IPS DF 6.9 (cell line): ENCODE data around the gene PAQR5.
"Not testable (repeated sequence)": the region's sequence is repeated elsewhere in the genome, so short reads cannot be mapped to it uniquely, and the experiment has no call there.

Source experiments
- DNase-seq: peaks from one replicate; pipeline ENCODE4 v3.0.0-alpha.2; 2013; ENCODE audit warnings: low read depth, low spot score
- H3K27ac ChIP-seq: one replicate; pipeline ENCODE4 v1.5.1; 2013; ENCODE audit warnings: low read length, control low read depth
- H3K27me3 ChIP-seq: 2 replicates; pipeline ENCODE4 v1.6.1; 2013; ENCODE audit warnings: mild to moderate bottlenecking, low read length; ENCODE audit not compliant: control insufficient read depth, insufficient read depth
- H3K36me3 ChIP-seq: 2 replicates; pipeline ENCODE4 v1.6.1; 2013; ENCODE audit warnings: low read length; ENCODE audit not compliant: control insufficient read depth, insufficient read depth
- H3K4me1 ChIP-seq: 2 replicates; pipeline ENCODE4 v1.6.1; 2013; ENCODE audit warnings: low read length; ENCODE audit not compliant: control insufficient read depth, insufficient read depth
- H3K4me3 ChIP-seq: 2 replicates; pipeline ENCODE4 v1.5.1; 2013; ENCODE audit warnings: mild to moderate bottlenecking, low read length
- H3K9me3 ChIP-seq: 2 replicates; pipeline ENCODE4 v1.6.1; 2013; ENCODE audit warnings: low read length, inconsistent platforms; ENCODE audit not compliant: control insufficient read depth, insufficient read depth
- WGBS: extraction: QIAGEN DNeasy Blood & Tissue Kit; methylation state at CpG from one replicate; pipeline ENCODE4 v1.1.7; 2013; ENCODE audit warnings: mixed read lengths, missing lambda C conversion rate; ENCODE audit not compliant: insufficient read length, insufficient coverage; 5-methylcytosine and 5-hydroxymethylcytosine counted together

Gene PAQR5

GRCh38 chr15:69443032-69443611 is 144.4 kb downstream of the PAQR5 start:
- H3K4me1 ChIP-seq, result no peaks in the 10 kb centered on the region
- no peak for DNase-seq
- H3K4me3 ChIP-seq, result no peak overlapping the region
- H3K36me3 ChIP-seq, result peaks cover 25% of the 10 kb centered on the region
- no peaks in the 10 kb centered on the region for H3K27me3 ChIP-seq
- H3K9me3 ChIP-seq, result no peaks in the 10 kb centered on the region; the same call in 1 of the 2 replicates
- no CpG with 5 or more reads among the region's 5 CpGs for WGBS
- H3K27ac ChIP-seq, result no peak overlapping the region

- Histone ChIP-seq H3K4me1 (no peaks in the 10 kb centered on the region), H3K27ac (no peak overlapping the region), H3K27me3 (no peaks in the 10 kb centered on the region), H3K36me3 (peaks cover 18% of the 10 kb centered on the region), H3K9me3 (no peaks in the 10 kb centered on the region; the same call in 1 of the 2 replicates), H3K4me3 (no peak overlapping the region)
- no peak for DNase-seq
- WGBS, result no CpG with 5 or more reads among the region's 7 CpGs
Observed at GRCh38 chr15:69444686-69445085, 146.0 kb downstream of the PAQR5 start.

- H3K36me3 ChIP-seq, result peaks cover 9% of the 10 kb centered on the region; the same call in 1 of the 2 replicates
Observed at GRCh38 chr15:69446953-69447352, 148.2 kb downstream of the PAQR5 start.

GRCh38 chr15:69450221-69450620 is 151.5 kb downstream of the PAQR5 start:
- H3K27ac ChIP-seq, DNase-seq, H3K9me3 ChIP-seq, H3K27me3 ChIP-seq, H3K4me1 ChIP-seq, H3K4me3 ChIP-seq: not testable (repeated sequence)
- H3K36me3 ChIP-seq, result peaks cover 14% of the 10 kb centered on the region; the same call in 1 of the 2 replicates
- no CpG with 5 or more reads among the region's 4 CpGs for WGBS

More at GRCh38 chr15:69446953-69447352, 148.2 kb downstream of the PAQR5 start:
- no peak overlapping the region for H3K27ac ChIP-seq
- DNase-seq, result no peak
- no peaks in the 10 kb centered on the region for H3K4me1 ChIP-seq
- H3K9me3 ChIP-seq, result no peaks in the 10 kb centered on the region
- WGBS, result no CpG with 5 or more reads among the region's 2 CpGs
- no peak overlapping the region for H3K4me3 ChIP-seq
- H3K27me3 ChIP-seq, result no peaks in the 10 kb centered on the region

- Histone ChIP-seq H3K27me3 (no peaks in the 10 kb centered on the region), H3K36me3 (peaks cover 20% of the 10 kb centered on the region; the same call in 1 of the 2 replicates), H3K27ac (no peak overlapping the region), H3K4me1 (no peaks in the 10 kb centered on the region), H3K9me3 (no peaks in the 10 kb centered on the region), H3K4me3 (no peak overlapping the region)
- WGBS, result no CpG with 5 or more reads among the region's 12 CpGs
- DNase-seq, result no peak
Observed at GRCh38 chr15:69450968-69451695, 152.4 kb downstream of the PAQR5 start.

GRCh38 chr15:69451951-69452691 is 153.4 kb downstream of the PAQR5 start:
- Histone ChIP-seq H3K27ac (no peak overlapping the region), H3K9me3 (no peaks in the 10 kb centered on the region), H3K4me1 (no peaks in the 10 kb centered on the region), H3K36me3 (peaks cover 17% of the 10 kb centered on the region; the same call in 1 of the 2 replicates), H3K4me3 (peak overlapping the region; percentile 85; the same call in 1 of the 2 replicates), H3K27me3 (no peaks in the 10 kb centered on the region)
- no peak for DNase-seq
- no CpG with 5 or more reads among the region's 32 CpGs for WGBS

GRCh38 chr15:69452692-69453521 is 154.2 kb downstream of the PAQR5 start, which contains the start of gene RPLP1:
RPLP1 (plus strand) TSS chr15:69452818; CDS start chr15:69452949, 131 bp downstream.
- no CpG with 5 or more reads among the region's 77 CpGs for WGBS
- Histone ChIP-seq H3K9me3 (no peaks in the 10 kb centered on the region), H3K27ac (no peak within 1 kb of the TSS), H3K4me1 (no peaks in the 10 kb centered on the region), H3K36me3 (peaks cover 17% of the 10 kb centered on the region; the same call in 1 of the 2 replicates), H3K27me3 (no peaks in the 10 kb centered on the region), H3K4me3 (peak within 1 kb of the TSS; percentile 85)
- DNase-seq, result peak; percentile 77

- Histone ChIP-seq H3K4me1 (no peaks in the 10 kb centered on the region), H3K36me3 (peaks cover 17% of the 10 kb centered on the region; the same call in 1 of the 2 replicates), H3K27ac (no peak overlapping the region), H3K27me3 (no peaks in the 10 kb centered on the region), H3K9me3 (no peaks in the 10 kb centered on the region), H3K4me3 (no peak overlapping the region)
- no peak for DNase-seq
- no CpG with 5 or more reads among the region's 5 CpGs for WGBS
Observed at GRCh38 chr15:69454953-69455352, 156.2 kb downstream of the PAQR5 start.

- Histone ChIP-seq H3K9me3 (no peaks in the 10 kb centered on the region), H3K27me3 (no peaks in the 10 kb centered on the region), H3K27ac (no peak overlapping the region), H3K36me3 (peaks cover 17% of the 10 kb centered on the region; the same call in 1 of the 2 replicates), H3K4me1 (no peaks in the 10 kb centered on the region), H3K4me3 (no peak overlapping the region)
- no peak for DNase-seq
- WGBS, result no CpG with 5 or more reads among the region's 13 CpGs
Observed at GRCh38 chr15:69456208-69457166, 157.8 kb downstream of the PAQR5 start.
